GM12878 (cell line): ENCODE data around the gene MS4A6E. TPM values are rescaled to one million over a fixed set of nuclear protein-coding genes. Genes with fewer than 3 reads are reported as not detected.

ENCODE experiments used
- BACH1 ChIP-seq: fragments of 450-650 bp; IDR thresholded peaks from 2 replicates; pipeline ENCODE4 v1.6.1; 2017; ENCODE audit warnings: mild to moderate bottlenecking, borderline replicate concordance
- BCL11A ChIP-seq: IDR thresholded peaks from 2 replicates; pipeline ENCODE4 v1.6.1; 2011; ENCODE audit warnings: low read depth, low read length
- BHLHE40 ChIP-seq, 2 experiments: fragments of 450-650 bp in 1 of 2; IDR thresholded peaks; 2 replicates each; pipeline ENCODE4 v1.6.1; 2011 to 2017; ENCODE audit warnings: low read depth in 2 of 2, borderline replicate concordance in 1 of 2, improper control_type of control experiment in 1 of 2, low read length in 1 of 2, mild to moderate bottlenecking in 1 of 2
- BMI1 ChIP-seq: fragments of 450-650 bp; IDR thresholded peaks from 2 replicates; pipeline ENCODE4 v1.6.1; 2016; ENCODE audit warnings: mild to moderate bottlenecking, moderate library complexity, borderline replicate concordance
- BRCA1 ChIP-seq: IDR thresholded peaks from 2 replicates; pipeline ENCODE4 v1.6.1; 2011; ENCODE audit warnings: low read depth, low read length, improper control_type of control experiment
- CHD4 ChIP-seq: fragments of 200-600 bp; sonication (generic); IDR thresholded peaks from 2 replicates; pipeline ENCODE4 v1.6.1; 2016; ENCODE audit warnings: mild to moderate bottlenecking
- ETV6 ChIP-seq, 2 experiments: fragments of 450-650 bp in 1 of 2; IDR thresholded peaks in 1 of 2; conservative IDR thresholded peaks in 1 of 2; 2 replicates each; pipeline ENCODE4 v1.6.1; 2014; ENCODE audit warnings: antibody characterized with exemption in 1 of 2, borderline replicate concordance in 1 of 2, low read depth in 1 of 2, mild to moderate bottlenecking in 1 of 2, moderate library complexity in 1 of 2
- FOXM1 ChIP-seq: IDR thresholded peaks from 2 replicates; pipeline ENCODE4 v1.6.1; 2012; ENCODE audit warnings: low read depth, mild to moderate bottlenecking, inconsistent platforms, low read length, moderate library complexity
- GATAD2B ChIP-seq: fragments of 450-650 bp; conservative IDR thresholded peaks from 2 replicates; pipeline ENCODE4 v1.6.1; 2017; ENCODE audit warnings: low read depth, mild to moderate bottlenecking, moderate library complexity
- HDAC6 ChIP-seq: fragments of 200-600 bp; sonication (generic); IDR thresholded peaks from one replicate; pipeline ENCODE4 v1.8.0; 2017; ENCODE audit warnings: antibody characterized with exemption; ENCODE audit not compliant: unreplicated experiment
- MEF2A ChIP-seq: IDR thresholded peaks from 2 replicates; pipeline ENCODE4 v1.6.1; 2011; ENCODE audit warnings: low read depth, mild to moderate bottlenecking, low read length, moderate library complexity; ENCODE audit not compliant: insufficient read depth
- NFYB ChIP-seq: IDR thresholded peaks from 2 replicates; pipeline ENCODE4 v1.6.1; 2011; ENCODE audit warnings: low read depth, mild to moderate bottlenecking, low read length, improper control_type of control experiment, moderate library complexity; ENCODE audit not compliant: insufficient read depth
- NR2C2 ChIP-seq: IDR thresholded peaks from 2 replicates; pipeline ENCODE4 v1.6.1; 2011; ENCODE audit warnings: borderline replicate concordance, low read depth; ENCODE audit not compliant: control insufficient read depth, insufficient read length
- RAD21 ChIP-seq: IDR thresholded peaks from 2 replicates; pipeline ENCODE4 v1.6.1; 2011; ENCODE audit warnings: mild to moderate bottlenecking, low read depth, low read length, moderate library complexity; ENCODE audit not compliant: insufficient read depth
- SMARCA5 ChIP-seq: fragments of 450-650 bp; IDR thresholded peaks from 2 replicates; pipeline ENCODE4 v1.6.1; 2017; ENCODE audit warnings: mild to moderate bottlenecking
- SUZ12 ChIP-seq: fragments of 200-600 bp; sonication (generic); IDR thresholded peaks from one replicate; pipeline ENCODE4 v1.6.1; 2018; ENCODE audit warnings: antibody characterized with exemption, mild to moderate bottlenecking; ENCODE audit not compliant: unreplicated experiment
- YBX1 ChIP-seq: fragments of 450-650 bp; IDR thresholded peaks from 2 replicates; pipeline ENCODE4 v1.6.1; 2016; ENCODE audit warnings: antibody characterized with exemption
- ZNF24 ChIP-seq: fragments of 450-650 bp; IDR thresholded peaks from 2 replicates; pipeline ENCODE4 v1.6.1; 2017; ENCODE audit warnings: antibody characterized with exemption, mild to moderate bottlenecking
- polyA plus RNA-seq, 11 experiments: library from polyadenylated mRNA; depleted of rRNA in 4 of 11; unstranded in 6 of 11; stranded (reverse) in 5 of 11; fragments of >200 nt; fragmentation: Nextera tagmentation in 4 of 11; fragmentation: Illumina TruSeq in 1 of 11; extraction: Ambion mirVana in 4 of 11; extraction: Trizol in 1 of 11; gene quantifications; 1 replicate in 1 of 11; 2 replicates in 10 of 11; pipeline versions ENCODE4 v1.2.1 to v1.2.3, GENCODE V29; 2011 to 2016; ENCODE audit warnings: inconsistent platforms in 2 of 11, missing spikeins in 2 of 11, low read depth in 1 of 11
- total RNA-seq, 4 experiments: library from RNA; depleted of rRNA in 3 of 4; stranded (reverse); fragments of >200 nt in 3 of 4; fragmentation: Illumina TruSeq in 1 of 4; extraction: Trizol in 1 of 4; gene quantifications; 2 replicates each; pipeline versions ENCODE4 v1.2.1 to v1.2.3, GENCODE V29; 2013 to 2021
- TF ChIP-seq, protein P1 (sequence below): fragments of 450-650 bp; IDR thresholded peaks from 2 replicates; pipeline ENCODE4 v1.6.1; 2016; ENCODE audit warnings: mild to moderate bottlenecking, moderate library complexity, borderline replicate concordance
- TF ChIP-seq, protein P2 (sequence below): fragments of 450-650 bp; IDR thresholded peaks from 2 replicates; pipeline ENCODE4 v1.6.1; 2018; ENCODE audit warnings: borderline replicate concordance, mild to moderate bottlenecking; ENCODE audit not compliant: partially characterized antibody
- TF ChIP-seq, protein P3 (sequence below): IDR thresholded peaks from 2 replicates; pipeline ENCODE4 v1.6.1; 2012; ENCODE audit warnings: mild to moderate bottlenecking, low read depth, low read length

The MS4A6E gene
- total and polyA plus RNA-seq, 10 of the 15 experiments (the other 5 are each of a cell fraction or from before 2014, with no cell fraction given), result 0.14 to 0.86 (median 0.47) TPM; not detected in 5

DNA sequence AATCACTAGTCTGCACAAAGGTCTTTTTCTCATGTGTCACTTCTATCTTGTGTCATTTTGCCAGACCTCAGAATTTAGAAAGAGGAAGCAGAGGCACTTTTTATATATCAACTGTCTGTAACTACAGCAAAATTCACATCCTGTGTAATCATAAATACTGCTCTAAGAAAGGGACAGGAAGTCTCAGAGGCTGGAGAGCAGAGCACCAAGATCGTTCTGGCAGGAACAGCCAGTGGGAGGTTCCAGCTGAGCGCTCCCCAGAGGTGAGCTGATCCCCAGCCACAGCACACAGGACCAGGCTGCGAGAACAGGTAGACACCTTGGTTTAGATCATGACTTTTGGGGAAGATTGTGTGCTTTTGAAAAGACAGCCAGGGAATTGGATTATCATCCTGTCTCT lies 51.3 kb downstream of the MS4A6E start, which contains the start of gene MS4A7 (continued):
- no peak for TF ChIP-seq ZNF24
- no peak for TF ChIP-seq HDAC6
- no peak for TF ChIP-seq NFYB
- peak; percentile 22; the same call in 1 of the 2 replicates for TF ChIP-seq RAD21
- no peak for TF ChIP-seq YBX1
- peak in 1 of 2 experiments; percentile 75; a peak in 2 of 4 replicates for TF ChIP-seq ETV6 (conservative IDR thresholded peaks at IDR 0.05 in 1 of 2, IDR thresholded peaks at IDR 0.05 in 1 of 2; ENCODE audit: borderline replicate concordance in 1 of 2, low read depth in 1 of 2)
- TF ChIP-seq SMARCA5, result no peak
- peak; percentile 68 for TF ChIP-seq MEF2A
- 0 out of 2 replicates have a peak, but pooled peaks have one; percentile 20 for TF ChIP-seq BACH1
- TF ChIP-seq, protein P1, sequence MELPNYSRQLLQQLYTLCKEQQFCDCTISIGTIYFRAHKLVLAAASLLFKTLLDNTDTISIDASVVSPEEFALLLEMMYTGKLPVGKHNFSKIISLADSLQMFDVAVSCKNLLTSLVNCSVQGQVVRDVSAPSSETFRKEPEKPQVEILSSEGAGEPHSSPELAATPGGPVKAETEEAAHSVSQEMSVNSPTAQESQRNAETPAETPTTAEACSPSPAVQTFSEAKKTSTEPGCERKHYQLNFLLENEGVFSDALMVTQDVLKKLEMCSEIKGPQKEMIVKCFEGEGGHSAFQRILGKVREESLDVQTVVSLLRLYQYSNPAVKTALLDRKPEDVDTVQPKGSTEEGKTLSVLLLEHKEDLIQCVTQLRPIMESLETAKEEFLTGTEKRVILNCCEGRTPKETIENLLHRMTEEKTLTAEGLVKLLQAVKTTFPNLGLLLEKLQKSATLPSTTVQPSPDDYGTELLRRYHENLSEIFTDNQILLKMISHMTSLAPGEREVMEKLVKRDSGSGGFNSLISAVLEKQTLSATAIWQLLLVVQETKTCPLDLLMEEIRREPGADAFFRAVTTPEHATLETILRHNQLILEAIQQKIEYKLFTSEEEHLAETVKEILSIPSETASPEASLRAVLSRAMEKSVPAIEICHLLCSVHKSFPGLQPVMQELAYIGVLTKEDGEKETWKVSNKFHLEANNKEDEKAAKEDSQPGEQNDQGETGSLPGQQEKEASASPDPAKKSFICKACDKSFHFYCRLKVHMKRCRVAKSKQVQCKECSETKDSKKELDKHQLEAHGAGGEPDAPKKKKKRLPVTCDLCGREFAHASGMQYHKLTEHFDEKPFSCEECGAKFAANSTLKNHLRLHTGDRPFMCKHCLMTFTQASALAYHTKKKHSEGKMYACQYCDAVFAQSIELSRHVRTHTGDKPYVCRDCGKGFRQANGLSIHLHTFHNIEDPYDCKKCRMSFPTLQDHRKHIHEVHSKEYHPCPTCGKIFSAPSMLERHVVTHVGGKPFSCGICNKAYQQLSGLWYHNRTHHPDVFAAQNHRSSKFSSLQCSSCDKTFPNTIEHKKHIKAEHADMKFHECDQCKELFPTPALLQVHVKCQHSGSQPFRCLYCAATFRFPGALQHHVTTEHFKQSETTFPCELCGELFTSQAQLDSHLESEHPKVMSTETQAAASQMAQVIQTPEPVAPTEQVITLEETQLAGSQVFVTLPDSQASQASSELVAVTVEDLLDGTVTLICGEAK, result peak; percentile 57; the same call in 1 of the 2 replicates
- no peak for TF ChIP-seq SUZ12
- peak; percentile 60 for TF ChIP-seq GATAD2B
- TF ChIP-seq, protein P2, sequence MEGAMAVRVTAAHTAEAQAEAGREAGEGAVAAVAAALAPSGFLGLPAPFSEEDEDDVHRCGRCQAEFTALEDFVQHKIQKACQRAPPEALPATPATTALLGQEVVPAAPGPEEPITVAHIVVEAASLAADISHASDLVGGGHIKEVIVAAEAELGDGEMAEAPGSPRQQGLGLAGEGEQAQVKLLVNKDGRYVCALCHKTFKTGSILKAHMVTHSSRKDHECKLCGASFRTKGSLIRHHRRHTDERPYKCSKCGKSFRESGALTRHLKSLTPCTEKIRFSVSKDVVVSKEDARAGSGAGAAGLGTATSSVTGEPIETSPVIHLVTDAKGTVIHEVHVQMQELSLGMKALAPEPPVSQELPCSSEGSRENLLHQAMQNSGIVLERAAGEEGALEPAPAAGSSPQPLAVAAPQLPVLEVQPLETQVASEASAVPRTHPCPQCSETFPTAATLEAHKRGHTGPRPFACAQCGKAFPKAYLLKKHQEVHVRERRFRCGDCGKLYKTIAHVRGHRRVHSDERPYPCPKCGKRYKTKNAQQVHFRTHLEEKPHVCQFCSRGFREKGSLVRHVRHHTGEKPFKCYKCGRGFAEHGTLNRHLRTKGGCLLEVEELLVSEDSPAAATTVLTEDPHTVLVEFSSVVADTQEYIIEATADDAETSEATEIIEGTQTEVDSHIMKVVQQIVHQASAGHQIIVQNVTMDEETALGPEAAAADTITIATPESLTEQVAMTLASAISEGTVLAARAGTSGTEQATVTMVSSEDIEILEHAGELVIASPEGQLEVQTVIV, result no peak
- TF ChIP-seq CHD4, result no peak
- TF ChIP-seq BCL11A, result 0 out of 2 replicates have a peak, but pooled peaks have one; percentile 48
- TF ChIP-seq BHLHE40 (IDR thresholded peaks at IDR 0.05; ENCODE audit: borderline replicate concordance in 1 of 2, low read depth in 2 of 2, low read length in 1 of 2), result 0 out of 4 replicates have a peak, but pooled peaks of 1 of the 2 experiments have one; percentile 9
- no peak for TF ChIP-seq NR2C2
- TF ChIP-seq BRCA1, result no peak
- no peak for TF ChIP-seq FOXM1
- TF ChIP-seq, protein P3, sequence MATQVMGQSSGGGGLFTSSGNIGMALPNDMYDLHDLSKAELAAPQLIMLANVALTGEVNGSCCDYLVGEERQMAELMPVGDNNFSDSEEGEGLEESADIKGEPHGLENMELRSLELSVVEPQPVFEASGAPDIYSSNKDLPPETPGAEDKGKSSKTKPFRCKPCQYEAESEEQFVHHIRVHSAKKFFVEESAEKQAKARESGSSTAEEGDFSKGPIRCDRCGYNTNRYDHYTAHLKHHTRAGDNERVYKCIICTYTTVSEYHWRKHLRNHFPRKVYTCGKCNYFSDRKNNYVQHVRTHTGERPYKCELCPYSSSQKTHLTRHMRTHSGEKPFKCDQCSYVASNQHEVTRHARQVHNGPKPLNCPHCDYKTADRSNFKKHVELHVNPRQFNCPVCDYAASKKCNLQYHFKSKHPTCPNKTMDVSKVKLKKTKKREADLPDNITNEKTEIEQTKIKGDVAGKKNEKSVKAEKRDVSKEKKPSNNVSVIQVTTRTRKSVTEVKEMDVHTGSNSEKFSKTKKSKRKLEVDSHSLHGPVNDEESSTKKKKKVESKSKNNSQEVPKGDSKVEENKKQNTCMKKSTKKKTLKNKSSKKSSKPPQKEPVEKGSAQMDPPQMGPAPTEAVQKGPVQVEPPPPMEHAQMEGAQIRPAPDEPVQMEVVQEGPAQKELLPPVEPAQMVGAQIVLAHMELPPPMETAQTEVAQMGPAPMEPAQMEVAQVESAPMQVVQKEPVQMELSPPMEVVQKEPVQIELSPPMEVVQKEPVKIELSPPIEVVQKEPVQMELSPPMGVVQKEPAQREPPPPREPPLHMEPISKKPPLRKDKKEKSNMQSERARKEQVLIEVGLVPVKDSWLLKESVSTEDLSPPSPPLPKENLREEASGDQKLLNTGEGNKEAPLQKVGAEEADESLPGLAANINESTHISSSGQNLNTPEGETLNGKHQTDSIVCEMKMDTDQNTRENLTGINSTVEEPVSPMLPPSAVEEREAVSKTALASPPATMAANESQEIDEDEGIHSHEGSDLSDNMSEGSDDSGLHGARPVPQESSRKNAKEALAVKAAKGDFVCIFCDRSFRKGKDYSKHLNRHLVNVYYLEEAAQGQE, result 0 out of 2 replicates have a peak, but pooled peaks have one; percentile 17
- no peak; the same call in 1 of the 2 replicates for TF ChIP-seq BMI1
